GM21515 (cell line): ENCODE results near the gene RIC3.
"Not testable (repeated sequence)": the region's sequence is repeated elsewhere in the genome, so short reads cannot be mapped to it uniquely, and the experiment has no call there.

Experiments
- ATAC-seq: cut with Tn5 transposase; IDR thresholded peaks from one replicate; pipeline ENCODE4 v1.9.1; 2021; ENCODE audit not compliant: unreplicated experiment

Gene RIC3

DNA sequence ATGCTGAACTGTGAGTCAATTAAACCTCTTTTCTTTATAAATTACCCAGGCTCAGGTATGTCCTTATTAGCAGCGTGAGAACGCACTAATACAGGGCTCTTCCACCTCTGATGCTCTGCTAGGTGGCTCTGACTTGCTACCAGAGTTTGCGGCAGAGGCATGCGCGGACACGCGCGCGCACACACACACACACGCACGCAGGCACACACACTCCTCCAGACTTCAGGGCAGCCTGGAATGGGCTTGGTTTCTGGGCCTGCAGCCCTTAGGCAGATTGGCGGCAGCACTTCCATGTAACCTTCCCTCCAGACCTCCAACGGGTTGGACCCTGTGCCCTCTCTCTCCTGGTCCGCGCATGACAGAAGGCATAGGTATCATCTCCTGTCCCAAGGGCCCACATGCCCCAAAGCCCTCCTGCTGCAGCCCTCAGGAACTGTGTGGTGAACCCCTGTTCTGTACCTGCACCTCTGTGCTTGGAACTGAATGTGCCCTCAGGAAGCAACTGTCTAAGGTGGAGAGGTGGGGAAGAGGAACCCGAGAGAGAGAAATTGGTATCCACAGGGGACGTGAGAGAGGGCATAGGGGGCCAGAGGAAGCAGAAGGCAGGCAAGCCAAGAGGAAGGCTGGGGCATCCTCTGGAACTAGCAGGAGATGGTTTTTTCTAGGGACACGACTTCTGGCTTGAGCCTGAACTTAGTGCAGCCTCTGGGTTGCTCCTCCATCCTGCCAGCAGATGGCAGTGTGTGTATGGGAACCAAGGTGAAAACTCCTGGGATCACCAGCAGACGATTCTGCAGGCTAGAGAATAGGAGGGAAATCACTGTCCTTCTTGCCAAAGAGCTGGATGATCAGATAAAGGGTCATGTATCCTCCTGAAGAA is 23.4 kb upstream of the RIC3 start:
- ATAC-seq: peak; percentile 72

DNA sequence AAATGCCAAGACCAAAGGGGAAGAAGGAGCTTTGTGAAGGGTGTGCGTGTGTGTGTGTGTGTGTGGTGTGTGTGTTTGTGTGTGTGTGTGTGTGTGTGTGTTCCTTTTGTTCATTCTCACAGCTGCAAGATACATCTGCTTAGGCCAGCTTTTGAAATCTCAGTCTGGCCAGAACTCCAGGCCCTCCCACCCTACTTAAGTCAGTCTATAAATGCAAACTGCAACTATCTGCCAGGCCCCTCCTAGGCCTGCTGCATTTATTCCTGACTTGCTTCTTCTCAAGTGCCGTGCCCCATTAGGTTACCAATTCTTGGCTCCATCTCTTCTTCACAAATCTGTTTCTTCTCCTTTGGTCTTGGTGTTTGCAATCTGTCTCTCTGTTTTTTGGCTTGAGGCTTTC is 21.6 kb upstream of the RIC3 start:
- no peak for ATAC-seq

- no peak for ATAC-seq
Measured at GRCh38 chr11:8186429-8186828, 17.6 kb upstream of the RIC3 start.

- ATAC-seq: no peak
Measured at GRCh38 chr11:8183111-8183510, 14.3 kb upstream of the RIC3 start.

GRCh38 chr11:8180469-8180868 is 11.6 kb upstream of the RIC3 start:
- ATAC-seq: no peak

DNA sequence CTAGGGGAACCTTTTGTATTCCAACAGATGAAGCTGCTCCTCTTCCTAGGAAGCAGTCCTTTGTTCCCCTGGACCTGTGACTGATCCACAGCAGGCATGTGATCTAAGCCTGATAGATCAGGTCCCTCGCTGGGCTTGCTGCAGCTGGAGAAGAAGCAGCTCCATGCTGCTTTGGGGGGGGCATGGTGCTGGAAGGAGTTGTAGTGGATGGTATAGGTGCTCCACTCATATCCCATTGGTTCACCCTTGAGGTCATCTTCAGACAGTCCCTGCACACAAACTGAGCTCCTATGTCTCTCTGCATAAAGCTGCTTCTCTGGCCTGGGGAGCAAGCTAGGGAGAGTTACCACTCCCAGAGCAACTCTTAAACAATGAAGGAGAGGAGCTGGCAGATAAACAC is 9.5 kb upstream of the RIC3 start:
- ATAC-seq: no peak

DNA sequence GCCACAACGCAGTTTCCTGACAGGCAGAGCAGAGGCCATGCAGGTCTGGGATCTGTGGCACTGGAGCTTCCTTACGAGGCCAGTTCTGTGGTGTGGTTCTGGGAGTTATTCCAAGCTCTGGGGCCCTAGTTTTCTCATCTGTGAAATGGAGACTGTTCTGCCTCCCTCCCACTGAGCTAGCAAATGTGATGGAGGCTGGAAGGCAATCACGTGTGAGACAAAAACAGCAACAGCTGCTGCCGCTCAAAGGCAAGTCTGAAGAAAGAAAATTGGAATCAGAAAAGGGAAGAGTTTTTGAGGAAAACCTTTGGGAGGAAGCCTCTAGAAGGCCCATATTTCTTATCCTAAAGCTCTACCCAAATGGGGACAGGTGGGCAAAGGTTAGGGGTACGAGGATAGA is 8.3 kb upstream of the RIC3 start:
- ATAC-seq: no peak

DNA sequence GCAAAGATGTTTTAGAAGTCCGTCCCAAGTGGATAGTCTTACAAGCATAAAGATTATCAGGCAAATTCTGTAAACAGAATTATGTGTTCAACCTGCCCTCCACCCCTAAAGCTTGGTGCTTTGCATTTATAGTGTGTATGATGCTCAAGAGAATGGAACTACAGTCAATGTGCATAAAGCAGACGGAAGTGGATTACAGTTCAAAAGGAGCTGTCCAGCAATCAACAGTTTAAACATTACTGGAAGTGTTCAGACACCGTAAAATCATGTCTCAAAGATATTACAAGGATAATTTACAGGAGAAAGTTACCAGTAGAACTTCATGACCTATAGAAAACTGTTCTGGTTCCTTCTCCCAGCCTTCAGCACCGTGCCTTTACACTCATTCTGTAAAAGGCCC is 1.0 kb downstream of the RIC3 start:
- no peak for ATAC-seq

GRCh38 chr11:8164746-8165145 is 4.1 kb downstream of the RIC3 start:
- ATAC-seq: no peak

GRCh38 chr11:8161627-8162304 is 7.1 kb downstream of the RIC3 start:
- not testable (repeated sequence) for ATAC-seq

GRCh38 chr11:8156877-8157276 is 11.9 kb downstream of the RIC3 start:
- no peak for ATAC-seq

GRCh38 chr11:8149726-8150125 is 19.1 kb downstream of the RIC3 start:
- no peak for ATAC-seq

GRCh38 chr11:8138526-8138925 is 30.3 kb downstream of the RIC3 start:
- no peak for ATAC-seq

DNA sequence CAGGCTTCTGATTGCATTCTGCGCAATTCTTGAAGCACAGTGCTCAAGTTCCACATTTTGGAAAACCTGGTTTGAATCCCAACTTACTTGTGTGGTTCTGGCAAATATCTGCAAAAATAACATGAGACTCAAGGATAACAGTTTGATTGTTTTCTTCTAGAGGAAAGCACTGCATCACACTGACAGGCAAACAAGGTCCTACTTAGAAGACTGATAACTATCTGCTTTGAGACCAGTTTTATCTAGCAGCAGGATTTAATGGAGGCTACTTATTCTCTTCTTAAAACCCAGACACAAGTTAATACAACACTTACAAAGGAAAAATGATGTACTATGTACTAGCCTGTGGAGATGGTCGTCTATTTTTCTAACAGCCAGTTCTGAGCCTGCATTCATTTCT is 41.4 kb downstream of the RIC3 start:
- ATAC-seq: no peak

- no peak for ATAC-seq
Measured at GRCh38 chr11:8126649-8127289, 42.1 kb downstream of the RIC3 start.

DNA sequence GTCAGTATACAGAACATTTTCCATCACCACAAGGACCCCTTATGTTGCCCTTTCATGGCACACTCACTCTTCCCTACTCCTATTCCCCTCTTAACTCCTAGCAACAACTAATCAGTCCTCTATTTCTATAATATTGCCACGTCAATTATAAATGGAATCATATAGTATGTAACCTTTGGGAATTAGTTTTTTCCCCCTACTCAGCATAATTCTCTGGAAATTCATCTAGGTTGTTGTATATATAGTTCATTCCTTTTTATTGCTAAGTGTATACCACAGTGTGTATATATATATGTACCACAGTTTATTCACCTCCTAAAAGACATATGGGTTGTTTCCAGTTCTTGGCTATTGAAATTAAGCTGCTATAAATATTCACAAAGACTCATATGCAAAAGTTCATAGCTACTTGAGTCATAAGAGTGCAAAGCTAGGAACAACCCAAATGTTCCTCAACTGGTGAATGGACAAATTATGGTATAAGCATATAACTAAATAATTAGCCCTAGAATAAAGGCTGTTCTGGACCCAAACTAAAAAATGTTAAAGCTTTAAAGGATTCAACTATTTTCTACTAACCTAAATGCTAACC is 46.6 kb downstream of the RIC3 start:
- no peak for ATAC-seq

DNA sequence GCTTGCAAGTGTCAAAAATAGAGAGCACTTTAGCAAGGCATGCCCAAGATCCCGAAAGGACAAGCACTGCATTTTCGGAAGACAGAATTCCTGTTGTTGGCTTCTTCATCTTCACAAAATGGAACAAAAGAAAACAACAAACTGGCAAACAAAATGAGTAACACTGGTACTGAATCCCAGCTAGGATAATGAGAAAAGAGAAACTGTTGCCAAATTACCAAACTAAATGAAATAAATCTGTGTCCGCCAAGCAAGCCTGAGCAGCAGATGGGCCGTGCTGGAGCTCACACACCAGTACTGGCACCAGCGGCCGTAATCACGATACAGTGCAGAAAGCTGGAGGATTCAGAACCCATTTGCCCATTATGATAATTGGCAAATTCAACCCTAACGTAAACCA is 57.2 kb downstream of the RIC3 start:
- no peak for ATAC-seq

DNA sequence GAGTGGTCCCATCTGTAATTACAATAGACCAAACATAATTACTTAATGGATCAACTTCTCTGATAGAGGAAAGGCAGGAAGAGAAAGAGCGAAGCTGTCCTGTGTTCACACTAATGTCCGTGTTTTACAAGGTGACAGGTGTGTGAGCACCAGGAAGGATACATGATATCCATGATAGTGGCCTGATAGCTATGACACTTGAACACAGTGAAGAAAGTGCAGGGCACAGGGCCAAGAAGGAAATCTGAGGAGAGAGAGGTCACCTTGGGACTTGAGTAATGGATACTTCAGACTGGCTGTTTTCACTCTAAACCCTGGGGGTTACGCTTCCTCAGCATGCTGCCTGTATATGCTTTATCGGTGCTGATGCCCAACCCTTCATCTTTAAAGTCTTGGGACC is 58.4 kb downstream of the RIC3 start:
- no peak for ATAC-seq

DNA sequence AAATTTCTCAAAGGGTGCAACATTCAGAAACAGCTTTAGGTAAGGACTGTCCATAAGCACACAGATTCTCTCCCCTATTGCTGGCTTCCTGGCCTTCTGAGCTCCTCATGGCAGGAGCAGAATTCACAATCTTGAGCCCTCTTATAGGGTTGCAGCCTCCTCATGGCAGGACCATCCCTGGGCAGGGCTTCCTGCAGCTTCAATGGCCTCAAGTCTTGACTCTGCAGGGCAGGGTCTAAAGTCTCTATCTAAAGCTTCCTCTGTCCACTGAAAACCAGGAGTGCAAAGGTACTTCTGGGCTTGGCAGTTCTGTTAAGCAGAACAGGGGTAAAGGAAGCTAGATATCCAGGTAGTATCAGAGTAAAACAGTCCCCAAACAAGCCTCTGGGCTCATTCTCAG is 59.1 kb downstream of the RIC3 start:
- ATAC-seq: no peak

DNA sequence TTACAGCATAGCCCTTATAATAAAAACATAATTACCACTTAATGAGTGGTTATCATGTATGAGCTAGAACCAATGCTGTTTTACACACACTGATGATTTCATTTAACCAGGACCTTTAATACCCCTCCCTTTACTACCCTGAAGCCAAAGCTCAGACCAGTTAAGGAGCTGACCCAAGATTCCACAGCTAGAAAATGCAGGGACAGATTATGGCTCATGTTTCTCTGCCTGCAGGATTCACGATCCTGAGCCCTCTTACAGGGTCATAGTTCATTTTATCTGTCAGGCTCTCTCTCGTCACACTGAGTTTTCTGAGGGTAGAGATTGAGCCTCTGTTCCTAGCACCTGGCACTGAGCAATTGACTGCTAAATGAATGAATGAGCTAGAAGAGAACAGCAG is 60.4 kb downstream of the RIC3 start:
- no peak for ATAC-seq

DNA sequence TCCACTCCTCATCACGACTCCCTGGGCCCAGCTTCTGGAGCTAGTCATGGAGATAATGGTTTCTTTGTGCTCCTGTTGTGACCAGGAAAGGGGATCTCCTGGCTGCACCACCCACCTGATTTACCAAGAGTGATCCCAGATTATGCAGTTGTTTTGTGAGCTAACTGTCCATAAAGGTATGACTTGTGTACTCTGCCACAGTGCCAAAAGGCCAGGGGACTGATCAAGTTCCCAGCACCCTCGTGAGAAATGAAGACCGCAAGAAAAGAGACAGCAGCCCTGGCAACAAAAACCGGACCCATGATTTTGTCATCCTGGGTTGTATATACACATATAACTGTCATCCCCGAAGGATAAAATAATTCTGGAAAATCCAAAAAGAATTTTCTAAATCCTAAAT is 61.2 kb downstream of the RIC3 start:
- ATAC-seq: no peak

DNA sequence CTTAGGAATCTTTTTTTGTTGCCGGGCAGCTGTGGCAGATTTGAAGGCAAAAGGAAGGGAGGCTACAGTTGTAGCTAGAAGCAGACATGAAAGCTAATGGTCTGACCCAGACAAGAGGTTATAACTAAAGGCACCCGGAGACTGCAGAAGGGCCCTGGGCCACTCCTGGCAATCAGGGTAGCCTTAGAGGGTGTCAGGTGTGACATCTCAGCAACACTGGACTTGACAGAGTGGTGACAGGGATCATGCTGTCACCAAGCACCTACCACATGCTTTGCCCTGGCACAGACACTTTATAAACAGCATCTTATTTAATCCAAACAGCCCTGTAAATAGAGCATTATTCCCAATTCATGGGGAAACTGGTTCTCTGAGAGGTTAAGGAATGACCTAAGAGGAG is 62.1 kb downstream of the RIC3 start:
- no peak for ATAC-seq
